ENCODE results near the gene DNAJC22. TPM values are rescaled to one million over a fixed set of nuclear protein-coding genes. Genes with fewer than 3 reads are reported as not detected.
"Not testable (repeated sequence)": the region's sequence is repeated elsewhere in the genome, so short reads cannot be mapped to it uniquely, and the experiment has no call there.

DNAJC22 gene
- total and polyA plus RNA-seq, 7 donors = under 0.01 to 12.8 (median 2.5) TPM; not detected in 1

GRCh38 chr12:49331380-49332222, 15.1 kb upstream of the DNAJC22 start:
- peaks cover 26 to 65% (median 41%) of the 10 kb centered on the region in 3 donors for H3K27me3 ChIP-seq
- WGBS, 2 donors = 29 to 58% methylated on average over 11 of the region's 11 CpGs
- peak; percentile 81 for DNase-seq

GRCh38 chr12:49332441-49332861, 14.2 kb upstream of the DNAJC22 start:
- Histone ChIP-seq H3K27me3 (peaks cover 29 to 73% (median 50%) of the 10 kb centered on the region in 3 donors), H3K27ac (no peak overlapping the region), H3K9me3 (no peaks in the 10 kb centered on the region), H3K4me1 (peaks cover 0 to 33% (median 22%) of the 10 kb centered on the region in 4 donors), H3K36me3 (no peaks in the 10 kb centered on the region), H3K4me3 (no peak overlapping the region)
- TF ChIP-seq POLR2AphosphoS5 (IDR thresholded peaks at IDR 0.05) (no peak), EP300 (IDR thresholded peaks at IDR 0.05) (no peak), CTCF (IDR thresholded peaks at IDR 0.05) (no peak)
- DNase-seq = peak; percentile 33
- intact Hi-C loops (cut with DNase I) = no loop called here
- 81 to 84% methylated on average over 17 of the region's 17 CpGs for WGBS, 2 donors

More at GRCh38 chr12:49331380-49332222, 15.1 kb upstream of the DNAJC22 start:
- H3K9me3 ChIP-seq = no peaks in the 10 kb centered on the region
- no peaks in the 10 kb centered on the region for H3K36me3 ChIP-seq
- peak; percentile 50 to 74 (median 69) for TF ChIP-seq CTCF (IDR thresholded peaks at IDR 0.05)
- no peak for TF ChIP-seq EP300 (IDR thresholded peaks at IDR 0.05)
- intact Hi-C loops (cut with DNase I) = no loop called here
- no peak overlapping the region for H3K27ac ChIP-seq
- peaks cover 0 to 26% (median 14%) of the 10 kb centered on the region in 4 donors for H3K4me1 ChIP-seq
- H3K4me3 ChIP-seq = no peak overlapping the region

GRCh38 chr12:49332891-49333371, 13.8 kb upstream of the DNAJC22 start:
- no peak overlapping the region for H3K27ac ChIP-seq
- H3K4me3 ChIP-seq = no peak overlapping the region
- intact Hi-C loops (cut with DNase I) = no loop called here
- H3K27me3 ChIP-seq = peaks cover 31 to 78% (median 54%) of the 10 kb centered on the region in 3 donors
- no peaks in the 10 kb centered on the region for H3K36me3 ChIP-seq
- no peak for TF ChIP-seq POLR2A (IDR thresholded peaks at IDR 0.05)
- TF ChIP-seq POLR2AphosphoS5 (IDR thresholded peaks at IDR 0.05) = no peak
- no peak for TF ChIP-seq EP300 (IDR thresholded peaks at IDR 0.05)
- no peak for TF ChIP-seq CTCF (IDR thresholded peaks at IDR 0.05)
- no peaks in the 10 kb centered on the region for H3K9me3 ChIP-seq
- DNase-seq = peak; percentile 57
- H3K4me1 ChIP-seq = peaks cover 0 to 33% (median 23%) of the 10 kb centered on the region in 4 donors
- WGBS, 2 donors = 28 to 54% methylated on average over 40 of the region's 40 CpGs

GRCh38 chr12:49333778-49334177, 12.9 kb upstream of the DNAJC22 start:
- Histone ChIP-seq H3K4me1 (peaks cover 0 to 33% (median 23%) of the 10 kb centered on the region in 4 donors), H3K27me3 (peaks cover 37 to 86% (median 55%) of the 10 kb centered on the region in 3 donors)
- peak; percentile 44 for DNase-seq
- H3K9me3 ChIP-seq; H3K27ac ChIP-seq; H3K4me3 ChIP-seq; intact Hi-C loops (cut with DNase I); H3K36me3 ChIP-seq: not testable (repeated sequence)
- 44 to 50% methylated on average over 21 of the region's 21 CpGs for WGBS, 2 donors

GRCh38 chr12:49334226-49334625, 12.5 kb upstream of the DNAJC22 start:
- TF ChIP-seq EP300 (IDR thresholded peaks at IDR 0.05) (no peak), CTCF (IDR thresholded peaks at IDR 0.05) (no peak), POLR2A (IDR thresholded peaks at IDR 0.05) (no peak)
- intact Hi-C loops (cut with DNase I) = no loop called here
- DNase-seq = peak; percentile 24
- Histone ChIP-seq H3K27ac (no peak overlapping the region), H3K4me1 (peaks cover 0 to 33% (median 23%) of the 10 kb centered on the region in 4 donors), H3K27me3 (peaks cover 37 to 91% (median 58%) of the 10 kb centered on the region in 3 donors), H3K36me3 (no peaks in the 10 kb centered on the region), H3K4me3 (no peak overlapping the region), H3K9me3 (no peaks in the 10 kb centered on the region)
- 43 to 57% methylated on average over 19 of the region's 19 CpGs for WGBS, 2 donors
